Activated T-cell treated with anti-CD3 and anti-CD28 coated beads for 1 hour (primary cell): ENCODE results near the gene ARMCX4.
"Not testable (repeated sequence)": the region's sequence is repeated elsewhere in the genome, so short reads cannot be mapped to it uniquely, and the experiment has no call there.

Experiments used
- DNase-seq: peaks from one replicate; pipeline ENCODE4 v3.0.0-alpha.2; 2020; ENCODE audit warnings: low read depth

The ARMCX4 gene

GRCh38 chrX:101485212-101485949, at the start of gene ARMCX4:
Gene ARMCX4, plus strand, starts transcription at chrX:101485456. Its CDS starts 3,134 bp downstream, at chrX:101488590.
- peak; percentile 8 for DNase-seq

- no peak for DNase-seq
Measured at GRCh38 chrX:101442085-101442484, 43.2 kb upstream of the ARMCX4 start.

GRCh38 chrX:101449279-101449678, 36.0 kb upstream of the ARMCX4 start:
- DNase-seq: no peak

- DNase-seq: no peak
Measured at GRCh38 chrX:101450085-101450484, 35.2 kb upstream of the ARMCX4 start.

GRCh38 chrX:101450961-101451360, 34.3 kb upstream of the ARMCX4 start:
- DNase-seq: no peak

- DNase-seq: no peak
Measured at GRCh38 chrX:101452056-101452455, 33.2 kb upstream of the ARMCX4 start.

- DNase-seq: no peak
Measured at GRCh38 chrX:101460669-101461068, 24.6 kb upstream of the ARMCX4 start.

- DNase-seq: no peak
Measured at GRCh38 chrX:101462892-101463291, 22.4 kb upstream of the ARMCX4 start.

GRCh38 chrX:101478366-101478765, 6.9 kb upstream of the ARMCX4 start:
- DNase-seq: no peak

GRCh38 chrX:101482296-101482695, 3.0 kb upstream of the ARMCX4 start:
- DNase-seq: no peak

- no peak for DNase-seq
Measured at GRCh38 chrX:101483705-101484104, 1.6 kb upstream of the ARMCX4 start.

- no peak for DNase-seq
Measured at GRCh38 chrX:101484135-101484534, 1.1 kb upstream of the ARMCX4 start.

GRCh38 chrX:101488796-101489195, 3.5 kb downstream of the ARMCX4 start:
- DNase-seq: no peak

- no peak for DNase-seq
Measured at GRCh38 chrX:101491943-101492342, 6.7 kb downstream of the ARMCX4 start.

GRCh38 chrX:101493225-101493624, 8.0 kb downstream of the ARMCX4 start:
- no peak for DNase-seq

GRCh38 chrX:101502929-101503328, 17.7 kb downstream of the ARMCX4 start:
- DNase-seq: not testable (repeated sequence)

- DNase-seq: no peak
Measured at GRCh38 chrX:101507372-101507771, 22.1 kb downstream of the ARMCX4 start.

- no peak for DNase-seq
Measured at GRCh38 chrX:101507986-101508385, 22.7 kb downstream of the ARMCX4 start.

GRCh38 chrX:101530944-101531343, 45.7 kb downstream of the ARMCX4 start:
- no peak for DNase-seq
